Liver (tissue), 3 donors: ENCODE results near the gene SCAMP1.

Source experiments
- CTCF ChIP-seq: fragments of 150-350 bp; IDR thresholded peaks from 2 replicates; pipeline ENCODE4 v1.5.1; 2017; ENCODE audit warnings: improper control_type of control experiment, low read depth, low read length; ENCODE audit not compliant: missing input control
- JUND ChIP-seq, 2 donors: IDR thresholded peaks; 2 replicates each; pipeline ENCODE4 v1.6.1; 2016; ENCODE audit warnings: antibody characterized with exemption in 2 of 2
- ZBTB33 ChIP-seq: IDR thresholded peaks from 2 replicates; pipeline ENCODE4 v1.6.1; 2016; ENCODE audit warnings: antibody characterized with exemption
- donor health status: healthy.
- donor health status: healthy.

- TF ChIP-seq ZBTB33: no peak
- TF ChIP-seq CTCF: no peak
- no peak for TF ChIP-seq JUND (IDR thresholded peaks at IDR 0.05)
Measured at GRCh38 chr5:78318337-78318736, 42.1 kb upstream of the SCAMP1 start.
